GM18870 (cell line): ENCODE measurements around the gene TMEM18.
"Not testable (repeated sequence)": the region's sequence is repeated elsewhere in the genome, so short reads cannot be mapped to it uniquely, and the experiment has no call there.

Experiments
- ATAC-seq: cut with Tn5 transposase; IDR thresholded peaks from one replicate; pipeline ENCODE4 v1.9.1; 2021; ENCODE audit warnings: moderate library complexity; ENCODE audit not compliant: unreplicated experiment

TMEM18 gene

GRCh38 chr2:694174-694573 lies 17.0 kb upstream of the TMEM18 start:
- no peak for ATAC-seq

- ATAC-seq, result no peak
Measured at GRCh38 chr2:693606-694005, 16.4 kb upstream of the TMEM18 start.

- no peak for ATAC-seq
Measured at GRCh38 chr2:692767-693166, 15.6 kb upstream of the TMEM18 start.

GRCh38 chr2:691821-692761 lies 14.9 kb upstream of the TMEM18 start:
- ATAC-seq, result no peak

- ATAC-seq, result no peak
Measured at GRCh38 chr2:690799-691198, 13.6 kb upstream of the TMEM18 start.

- no peak for ATAC-seq
Measured at GRCh38 chr2:689877-690510, 12.8 kb upstream of the TMEM18 start.

- ATAC-seq, result no peak
Measured at GRCh38 chr2:689237-689636, 12.0 kb upstream of the TMEM18 start.

GRCh38 chr2:688504-689076 lies 11.4 kb upstream of the TMEM18 start:
- no peak for ATAC-seq

- ATAC-seq, result no peak
Measured at GRCh38 chr2:685421-685820, 8.2 kb upstream of the TMEM18 start.

GRCh38 chr2:684913-685312 lies 7.7 kb upstream of the TMEM18 start:
- not testable (repeated sequence) for ATAC-seq

GRCh38 chr2:682226-682625 lies 5.0 kb upstream of the TMEM18 start:
- ATAC-seq, result no peak

GRCh38 chr2:681312-681711 lies 4.1 kb upstream of the TMEM18 start:
- no peak for ATAC-seq

GRCh38 chr2:680496-680895 lies 3.3 kb upstream of the TMEM18 start:
- no peak for ATAC-seq

GRCh38 chr2:678964-679363 lies 1.8 kb upstream of the TMEM18 start:
- ATAC-seq, result no peak

- ATAC-seq, result no peak
Measured at GRCh38 chr2:677959-678550, 849 bp upstream of the TMEM18 start.

- ATAC-seq, result peak; percentile 71
Measured at GRCh38 chr2:676647-677055, 555 bp downstream of the TMEM18 start.

GRCh38 chr2:675982-676646 lies 1.1 kb downstream of the TMEM18 start:
- peak; percentile 28 for ATAC-seq

- ATAC-seq, result no peak
Measured at GRCh38 chr2:675460-675859, 1.7 kb downstream of the TMEM18 start.

GRCh38 chr2:675051-675450 lies 2.2 kb downstream of the TMEM18 start:
- no peak for ATAC-seq

- ATAC-seq, result no peak
Measured at GRCh38 chr2:674321-674985, 2.8 kb downstream of the TMEM18 start.
